HEK293 (cell line): Measurements from ENCODE around the gene CAPN12.
A peak's percentile ranks its signal among the peaks of the same experiment; 100 is the strongest.

Experiments used
- CTCF ChIA-PET: fragments of 350-600 bp; formaldehyde crosslinking; extraction: SDS; loops from one replicate; lab custom pipeline; 2021; ENCODE audit warnings: antibody characterized with exemption; lab: Yijun Ruan, JAX
- POLR2A ChIA-PET: fragments of 300-600 bp; formaldehyde crosslinking; extraction: SDS; loops from one replicate; lab custom pipeline; 2020; ENCODE audit warnings: antibody characterized with exemption, inconsistent platforms; lab: Yijun Ruan, JAX
- H3K27ac ChIP-seq: fragments of 200-500 bp; sonication (Bioruptor generic); 2 replicates; pipeline ENCODE4 v1.5.1; 2014; ENCODE audit warnings: low read depth, low read length, control low read depth, inconsistent platforms; ENCODE audit errors: extremely low read depth
- H3K36me3 ChIP-seq, 2 experiments: fragments of 200-500 bp in 1 of 2; sonication (Bioruptor generic) in 1 of 2; 1 replicate in 1 of 2; 2 replicates in 1 of 2; pipeline ENCODE4 v1.5.1; 2014 to 2017; ENCODE audit warnings: inconsistent platforms in 2 of 2, low read length in 2 of 2; ENCODE audit not compliant: control insufficient read depth in 2 of 2, insufficient read depth in 1 of 2
- H3K4me1 ChIP-seq: fragments of 200-500 bp; sonication (Bioruptor generic); 2 replicates; pipeline ENCODE4 v1.5.1; 2014; ENCODE audit warnings: mild to moderate bottlenecking, low read length, inconsistent platforms; ENCODE audit not compliant: control insufficient read depth, insufficient read depth
- H3K4me3 ChIP-seq: 2 replicates; pipeline ENCODE4 v1.5.1; 2011; ENCODE audit warnings: low read depth, mild to moderate bottlenecking, control low read depth, low read length, moderate library complexity
- H3K9me3 ChIP-seq: fragments of 200-500 bp; sonication (Bioruptor generic); 2 replicates; pipeline ENCODE4 v1.5.1; 2014; ENCODE audit warnings: low read depth, low read length, inconsistent platforms; ENCODE audit not compliant: control insufficient read depth, insufficient read depth
- GLIS1 ChIP-seq: fragments of 450-650 bp; formaldehyde crosslinking; IDR thresholded peaks from 2 replicates; pipeline ENCODE4 v1.5.1; 2016; ENCODE audit warnings: missing biosample characterization, missing genetic modification characterization
- GLIS2 ChIP-seq: fragments of 450-650 bp; formaldehyde crosslinking; IDR thresholded peaks from 2 replicates; pipeline ENCODE4 v1.5.1; 2016; ENCODE audit warnings: missing biosample characterization, missing genetic modification characterization
- KLF7 ChIP-seq: fragments of 450-650 bp; formaldehyde crosslinking; IDR thresholded peaks from 2 replicates; pipeline ENCODE4 v1.5.1; 2016; ENCODE audit warnings: missing biosample characterization, missing genetic modification characterization, borderline replicate concordance
- SP3 ChIP-seq: fragments of 450-650 bp; formaldehyde crosslinking; IDR thresholded peaks from 2 replicates; pipeline ENCODE4 v1.5.1; 2016; ENCODE audit warnings: missing biosample characterization, missing genetic modification characterization
- YY2 ChIP-seq: fragments of 450-650 bp; formaldehyde crosslinking; IDR thresholded peaks from 2 replicates; pipeline ENCODE4 v1.5.1; 2016; ENCODE audit warnings: missing biosample characterization, missing genetic modification characterization
- ZBTB1 ChIP-seq: fragments of 450-650 bp; formaldehyde crosslinking; IDR thresholded peaks from 2 replicates; pipeline ENCODE4 v1.5.1; 2016; ENCODE audit warnings: missing biosample characterization, missing genetic modification characterization
- ZBTB20 ChIP-seq: fragments of 450-650 bp; formaldehyde crosslinking; IDR thresholded peaks from 2 replicates; pipeline ENCODE4 v1.5.1; 2016; ENCODE audit warnings: missing biosample characterization, missing genetic modification characterization
- ZFP69B ChIP-seq: fragments of 450-650 bp; formaldehyde crosslinking; IDR thresholded peaks from 2 replicates; pipeline ENCODE4 v1.5.1; 2016; ENCODE audit warnings: missing biosample characterization, missing genetic modification characterization
- ZIC2 ChIP-seq: fragments of 450-650 bp; formaldehyde crosslinking; IDR thresholded peaks from 2 replicates; pipeline ENCODE4 v1.5.1; 2016; ENCODE audit warnings: missing biosample characterization, missing genetic modification characterization
- ZNF138 ChIP-seq: fragments of 450-650 bp; formaldehyde crosslinking; IDR thresholded peaks from 2 replicates; pipeline ENCODE4 v1.5.1; 2016; ENCODE audit warnings: missing biosample characterization, missing genetic modification characterization, borderline replicate concordance
- ZNF148 ChIP-seq: fragments of 450-650 bp; formaldehyde crosslinking; IDR thresholded peaks from 2 replicates; pipeline ENCODE4 v1.5.0; 2017; ENCODE audit warnings: missing biosample characterization, missing genetic modification characterization, borderline replicate concordance
- ZNF23 ChIP-seq: fragments of 450-650 bp; formaldehyde crosslinking; IDR thresholded peaks from 2 replicates; pipeline ENCODE4 v1.5.1; 2016; ENCODE audit warnings: missing biosample characterization, missing genetic modification characterization, borderline replicate concordance
- ZNF514 ChIP-seq: fragments of 450-650 bp; formaldehyde crosslinking; IDR thresholded peaks from 2 replicates; pipeline ENCODE4 v1.5.1; 2016; ENCODE audit warnings: missing biosample characterization, missing genetic modification characterization
- ZNF626 ChIP-seq: fragments of 450-650 bp; sonication (Bioruptor Pico); formaldehyde crosslinking; IDR thresholded peaks from 2 replicates; pipeline ENCODE4 v1.5.1; 2018; ENCODE audit warnings: missing biosample characterization, missing genetic modification characterization, inconsistent platforms
- ZNF692 ChIP-seq: fragments of 450-650 bp; formaldehyde crosslinking; IDR thresholded peaks from 2 replicates; pipeline ENCODE4 v1.5.1; 2016; ENCODE audit warnings: missing biosample characterization, missing genetic modification characterization
- ZNF777 ChIP-seq: fragments of 450-650 bp; formaldehyde crosslinking; IDR thresholded peaks from 2 replicates; pipeline ENCODE4 v1.5.1; 2017; ENCODE audit warnings: missing biosample characterization, missing genetic modification characterization, borderline replicate concordance
- ZSCAN30 ChIP-seq: fragments of 450-650 bp; IDR thresholded peaks from 2 replicates; pipeline ENCODE4 v1.5.1; 2018; ENCODE audit warnings: missing biosample characterization, mild to moderate bottlenecking, missing genetic modification characterization, moderate library complexity
- TF ChIP-seq, protein P1 (sequence below): fragments of 450-650 bp; formaldehyde crosslinking; IDR thresholded peaks from 2 replicates; pipeline ENCODE4 v1.5.1; 2017; ENCODE audit warnings: missing biosample characterization, missing genetic modification characterization
- TF ChIP-seq, protein P2 (sequence below): sonication (generic); formaldehyde crosslinking; IDR thresholded peaks from 2 replicates; pipeline ENCODE4 v1.8.1; 2022; ENCODE audit warnings: mild to moderate bottlenecking, moderate library complexity, missing genetic modification reagents
- TF ChIP-seq, protein P3 (sequence below): fragments of 450-650 bp; formaldehyde crosslinking; optimal IDR thresholded peaks from 2 replicates; pipeline ENCODE3; 2016; ENCODE audit warnings: missing biosample characterization, mild to moderate bottlenecking, missing genetic modification characterization

Gene CAPN12

DNA sequence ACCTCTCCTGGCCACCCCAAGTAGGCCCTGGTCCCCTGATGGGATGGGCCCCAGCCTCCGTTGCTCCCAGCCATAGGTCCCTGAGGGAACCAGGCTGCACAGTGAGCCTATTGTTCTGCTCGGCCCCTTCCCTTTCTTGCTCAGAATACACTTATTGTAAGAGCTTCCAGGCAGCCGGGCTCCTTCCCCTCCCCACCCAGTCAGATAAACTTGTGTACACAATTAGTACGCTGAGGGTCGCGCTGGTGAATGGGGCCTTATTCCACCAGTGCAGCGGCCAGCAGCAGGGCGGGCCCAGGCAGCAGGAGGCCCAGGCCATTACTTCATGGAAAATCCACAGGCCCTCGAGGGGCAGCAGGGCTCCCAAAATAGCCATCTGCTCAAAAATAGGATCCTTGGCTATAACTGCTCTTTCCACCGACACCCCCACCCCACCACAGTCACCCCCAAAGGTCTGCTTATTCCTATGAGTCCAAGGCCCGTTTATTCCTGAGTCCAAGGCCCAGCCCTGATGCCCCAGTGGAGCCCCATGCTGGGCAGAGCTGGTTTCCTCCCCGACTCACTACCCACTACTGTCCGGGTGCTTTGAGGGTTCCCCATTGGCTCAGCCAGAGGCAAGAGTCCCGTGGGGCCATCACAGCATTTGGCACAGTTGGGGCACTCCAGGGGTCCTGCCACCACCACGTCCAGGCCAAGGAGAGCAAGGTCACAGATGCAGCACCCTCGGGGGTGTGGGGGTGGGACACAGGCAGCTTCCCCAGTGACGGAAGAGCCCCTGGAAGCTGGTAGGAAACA lies 22.1 kb downstream of the CAPN12 start:
- Histone ChIP-seq H3K36me3 (peaks cover 76 to 98% of the 10 kb centered on the region in 2 experiments), H3K9me3 (no peaks in the 10 kb centered on the region)
- TF ChIP-seq SP3 (no peak), ZBTB20 (tag by site-specific recombination) (no peak), GLIS2 (tag by site-specific recombination) (peak; percentile 53), ZIC2 (peak; percentile 95), GLIS1 (tag by site-specific recombination) (peak; percentile 26)
- TF ChIP-seq, all 188 proteins: peak for 3
- ChIA-PET CTCF (interaction anchor here (0.6 to 2.0 kb wide), 4 partner anchors 85 to 208 kb away, joined by 3 to 10 read pairs (median 4); partner anchors contain the start of genes MRPS12 and SARS2), POLR2A (interaction anchor here (0.6 to 6.2 kb wide), 4 partner anchors 11 to 449 kb away, joined by 3 to 46 read pairs (median 4); partner anchors contain the start of gene ACTN4)
- Histone ChIP-seq H3K4me3 (no peak overlapping the region), H3K27ac (peak overlapping the region; percentile 45; the same call in 1 of the 2 replicates), H3K4me1 (no peaks in the 10 kb centered on the region)

GRCh38 chr19:38721496-38721895 lies 22.8 kb downstream of the CAPN12 start:
- POLR2A ChIA-PET = interaction anchor here (6.2 kb wide), 1 partner anchor 73 kb away, joined by 46 read pairs; the partner anchor contains the start of gene ACTN4
- H3K36me3 ChIP-seq = peaks cover 77 to 98% of the 10 kb centered on the region in 2 experiments
- TF ChIP-seq YY2 (tag by site-specific recombination) (0 out of 2 replicates have a peak, but pooled peaks have one; percentile 25), ZNF514 (tag by site-specific recombination) (no peak)
- TF ChIP-seq, all 188 proteins: peak for 1
- H3K27ac ChIP-seq = peak overlapping the region; percentile 25; the same call in 1 of the 2 replicates
- no peak overlapping the region for H3K4me3 ChIP-seq
- CTCF ChIA-PET = interaction anchor here (0.5 kb wide), 1 partner anchor 500 kb away, joined by 3 read pairs; no protein-coding TSS in a partner anchor
- no peaks in the 10 kb centered on the region for H3K4me1 ChIP-seq
- H3K9me3 ChIP-seq = no peaks in the 10 kb centered on the region

DNA sequence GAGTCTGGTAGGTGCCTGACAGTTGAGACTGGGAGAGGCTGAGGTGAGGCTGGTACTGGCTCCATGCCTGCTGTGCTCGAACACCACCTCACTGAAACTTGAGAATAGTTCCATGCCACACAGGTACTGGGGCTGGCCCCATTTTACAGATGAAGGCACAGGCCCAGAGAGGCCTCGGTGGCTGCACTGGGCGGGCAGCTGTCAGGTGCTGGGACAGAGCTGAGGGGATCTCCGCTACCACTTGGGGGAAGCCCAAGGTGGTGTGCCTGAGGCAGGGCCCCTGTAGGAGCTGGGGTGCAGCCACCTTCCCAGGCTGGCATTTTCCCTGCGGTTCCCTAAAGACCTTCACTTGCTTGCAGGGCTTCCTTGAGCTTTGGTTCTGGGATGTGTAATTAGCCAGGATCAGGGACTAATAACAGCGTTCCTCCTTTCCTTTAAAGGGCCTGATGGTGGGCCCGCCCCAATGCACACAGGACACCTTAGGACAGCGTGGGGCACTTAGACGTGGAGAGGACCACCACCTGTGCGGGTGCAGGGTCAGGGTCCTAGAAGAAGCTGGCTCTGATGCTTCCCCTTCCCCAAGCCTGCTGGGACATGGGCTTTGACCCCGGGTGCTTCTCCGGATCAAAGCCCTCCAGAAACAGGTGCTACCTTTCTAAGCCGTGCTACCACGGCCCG lies 23.6 kb downstream of the CAPN12 start:
- ChIA-PET CTCF (interaction anchor here (0.5 kb wide), 1 partner anchor 499 kb away, joined by 3 read pairs; no protein-coding TSS in a partner anchor), POLR2A (interaction anchor here (6.2 kb wide), 1 partner anchor 72 kb away, joined by 46 read pairs; the partner anchor contains the start of gene ACTN4)
- H3K9me3 ChIP-seq = no peaks in the 10 kb centered on the region
- H3K36me3 ChIP-seq = peaks cover 77 to 95% of the 10 kb centered on the region in 2 experiments
- TF ChIP-seq, protein P1, sequence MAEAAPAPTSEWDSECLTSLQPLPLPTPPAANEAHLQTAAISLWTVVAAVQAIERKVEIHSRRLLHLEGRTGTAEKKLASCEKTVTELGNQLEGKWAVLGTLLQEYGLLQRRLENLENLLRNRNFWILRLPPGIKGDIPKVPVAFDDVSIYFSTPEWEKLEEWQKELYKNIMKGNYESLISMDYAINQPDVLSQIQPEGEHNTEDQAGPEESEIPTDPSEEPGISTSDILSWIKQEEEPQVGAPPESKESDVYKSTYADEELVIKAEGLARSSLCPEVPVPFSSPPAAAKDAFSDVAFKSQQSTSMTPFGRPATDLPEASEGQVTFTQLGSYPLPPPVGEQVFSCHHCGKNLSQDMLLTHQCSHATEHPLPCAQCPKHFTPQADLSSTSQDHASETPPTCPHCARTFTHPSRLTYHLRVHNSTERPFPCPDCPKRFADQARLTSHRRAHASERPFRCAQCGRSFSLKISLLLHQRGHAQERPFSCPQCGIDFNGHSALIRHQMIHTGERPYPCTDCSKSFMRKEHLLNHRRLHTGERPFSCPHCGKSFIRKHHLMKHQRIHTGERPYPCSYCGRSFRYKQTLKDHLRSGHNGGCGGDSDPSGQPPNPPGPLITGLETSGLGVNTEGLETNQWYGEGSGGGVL (tag by site-specific recombination) = no peak
- no peak for TF ChIP-seq KLF7 (tag by site-specific recombination)
- TF ChIP-seq, protein P2, sequence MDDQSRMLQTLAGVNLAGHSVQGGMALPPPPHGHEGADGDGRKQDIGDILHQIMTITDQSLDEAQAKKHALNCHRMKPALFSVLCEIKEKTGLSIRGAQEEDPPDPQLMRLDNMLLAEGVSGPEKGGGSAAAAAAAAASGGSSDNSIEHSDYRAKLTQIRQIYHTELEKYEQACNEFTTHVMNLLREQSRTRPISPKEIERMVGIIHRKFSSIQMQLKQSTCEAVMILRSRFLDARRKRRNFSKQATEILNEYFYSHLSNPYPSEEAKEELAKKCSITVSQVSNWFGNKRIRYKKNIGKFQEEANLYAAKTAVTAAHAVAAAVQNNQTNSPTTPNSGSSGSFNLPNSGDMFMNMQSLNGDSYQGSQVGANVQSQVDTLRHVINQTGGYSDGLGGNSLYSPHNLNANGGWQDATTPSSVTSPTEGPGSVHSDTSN (CRISPR knock-in tag) = no peak
- no peak for TF ChIP-seq ZNF138 (tag by site-specific recombination)
- peak; percentile 96 for TF ChIP-seq ZNF692
- TF ChIP-seq, protein P3, sequence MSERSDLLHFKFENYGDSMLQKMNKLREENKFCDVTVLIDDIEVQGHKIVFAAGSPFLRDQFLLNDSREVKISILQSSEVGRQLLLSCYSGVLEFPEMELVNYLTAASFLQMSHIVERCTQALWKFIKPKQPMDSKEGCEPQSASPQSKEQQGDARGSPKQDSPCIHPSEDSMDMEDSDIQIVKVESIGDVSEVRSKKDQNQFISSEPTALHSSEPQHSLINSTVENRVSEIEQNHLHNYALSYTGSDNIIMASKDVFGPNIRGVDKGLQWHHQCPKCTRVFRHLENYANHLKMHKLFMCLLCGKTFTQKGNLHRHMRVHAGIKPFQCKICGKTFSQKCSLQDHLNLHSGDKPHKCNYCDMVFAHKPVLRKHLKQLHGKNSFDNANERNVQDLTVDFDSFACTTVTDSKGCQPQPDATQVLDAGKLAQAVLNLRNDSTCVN = no peak
- no peak for TF ChIP-seq ZNF148 (tag by site-specific recombination)
- TF ChIP-seq ZBTB1 (tag by site-specific recombination) = no peak
- TF ChIP-seq ZNF626 (tag by site-specific recombination) = no peak
- TF ChIP-seq ZSCAN30 = no peak
- peak; percentile 96 for TF ChIP-seq ZFP69B
- TF ChIP-seq ZNF777 = no peak
- TF ChIP-seq ZNF23 (tag by site-specific recombination) = no peak
- H3K27ac ChIP-seq = 0 out of 2 replicates have a peak overlapping the region, but pooled peaks have one; percentile 1
- H3K4me1 ChIP-seq = no peaks in the 10 kb centered on the region
- H3K4me3 ChIP-seq = no peak overlapping the region
